GM13977 (cell line): ENCODE measurements around the gene PABPC1L.

Experiments used
- DNase-seq: peaks from one replicate; pipeline ENCODE4 v3.0.0; 2012; ENCODE audit warnings: low spot score
- in situ Hi-C: fragments of 300-500 bp; cut with MboI; formaldehyde crosslinking; loops from one replicate; pipeline ENCODE4 v1.12.0; 2022; ENCODE audit warnings: low sequenced_read_pairs, low pct_unique_long_range_greater_than_20kb, mixed read lengths, inconsistent platforms; ENCODE audit not compliant: unreplicated experiment
- TF ChIP-seq, protein P1 (sequence below): IDR thresholded peaks from 2 replicates; pipeline ENCODE4 v1.5.1; 2012; ENCODE audit warnings: mild to moderate bottlenecking, control low read depth; ENCODE audit not compliant: insufficient read depth; ENCODE audit errors: extremely low read depth, missing control alignments

PABPC1L gene

DNA sequence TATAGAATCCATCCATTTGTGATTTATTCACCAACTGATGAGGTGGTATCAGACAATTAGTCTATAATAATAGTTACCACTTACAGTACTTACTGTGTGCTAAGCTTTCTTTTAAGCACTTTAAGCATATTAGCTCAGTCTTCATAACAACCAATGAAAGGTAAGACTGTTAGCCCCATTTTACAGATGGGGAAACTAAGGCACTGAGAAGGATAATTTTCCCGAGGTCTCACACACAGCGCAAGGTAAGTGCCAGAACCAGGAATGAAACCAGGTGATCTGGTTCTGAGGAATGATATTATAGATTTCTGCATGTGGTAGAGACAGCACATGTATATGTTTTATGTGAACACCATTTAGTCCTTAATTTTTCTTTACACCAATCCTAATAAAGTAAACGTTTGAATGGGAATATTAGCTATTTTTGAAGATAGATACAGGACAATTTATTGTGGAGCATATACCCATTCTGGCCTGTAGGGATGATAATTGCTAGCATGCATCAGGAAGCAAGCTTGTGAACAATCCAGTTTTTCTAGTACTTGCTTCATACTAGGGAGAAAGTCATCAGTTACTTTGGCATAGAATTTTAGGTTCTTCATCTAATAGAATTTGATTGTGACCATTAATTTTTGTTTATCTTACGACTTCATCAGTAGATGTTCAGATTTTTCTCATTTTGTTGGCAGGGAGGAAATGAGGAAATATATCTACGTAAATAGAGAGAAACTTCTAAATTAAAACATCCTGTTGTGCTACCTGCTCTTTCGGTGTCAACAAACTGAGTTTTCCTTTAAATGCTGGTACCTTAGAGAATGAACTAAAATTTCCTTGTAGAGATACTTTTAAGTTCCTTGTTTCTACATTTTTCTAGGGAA is 21.4 kb upstream of the PABPC1L start:
- DNase-seq = no peak
- in situ Hi-C loops = no loop called here
- TF ChIP-seq, protein P1, sequence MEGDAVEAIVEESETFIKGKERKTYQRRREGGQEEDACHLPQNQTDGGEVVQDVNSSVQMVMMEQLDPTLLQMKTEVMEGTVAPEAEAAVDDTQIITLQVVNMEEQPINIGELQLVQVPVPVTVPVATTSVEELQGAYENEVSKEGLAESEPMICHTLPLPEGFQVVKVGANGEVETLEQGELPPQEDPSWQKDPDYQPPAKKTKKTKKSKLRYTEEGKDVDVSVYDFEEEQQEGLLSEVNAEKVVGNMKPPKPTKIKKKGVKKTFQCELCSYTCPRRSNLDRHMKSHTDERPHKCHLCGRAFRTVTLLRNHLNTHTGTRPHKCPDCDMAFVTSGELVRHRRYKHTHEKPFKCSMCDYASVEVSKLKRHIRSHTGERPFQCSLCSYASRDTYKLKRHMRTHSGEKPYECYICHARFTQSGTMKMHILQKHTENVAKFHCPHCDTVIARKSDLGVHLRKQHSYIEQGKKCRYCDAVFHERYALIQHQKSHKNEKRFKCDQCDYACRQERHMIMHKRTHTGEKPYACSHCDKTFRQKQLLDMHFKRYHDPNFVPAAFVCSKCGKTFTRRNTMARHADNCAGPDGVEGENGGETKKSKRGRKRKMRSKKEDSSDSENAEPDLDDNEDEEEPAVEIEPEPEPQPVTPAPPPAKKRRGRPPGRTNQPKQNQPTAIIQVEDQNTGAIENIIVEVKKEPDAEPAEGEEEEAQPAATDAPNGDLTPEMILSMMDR = no peak

DNA sequence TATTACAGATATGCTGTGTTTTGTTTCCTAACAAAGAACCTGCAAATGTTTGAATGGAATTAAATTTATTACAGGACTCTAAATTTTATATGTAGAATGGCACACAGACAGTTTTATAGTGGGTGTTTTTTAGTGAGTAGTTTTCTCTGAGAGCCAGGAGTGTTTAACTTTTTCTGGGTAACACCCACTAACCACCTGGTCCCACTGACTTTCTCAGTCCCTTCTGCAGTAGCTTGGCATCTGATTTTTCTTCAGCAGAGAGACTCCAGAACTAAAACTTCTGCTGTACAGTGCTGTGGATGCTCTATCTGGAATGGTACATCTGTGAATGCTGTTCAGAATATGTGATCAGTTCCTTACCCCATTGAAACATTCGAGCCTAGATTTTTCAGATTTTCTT is 18.0 kb upstream of the PABPC1L start:
- in situ Hi-C loops = no loop called here
- TF ChIP-seq, protein P1 = no peak
- DNase-seq = no peak

DNA sequence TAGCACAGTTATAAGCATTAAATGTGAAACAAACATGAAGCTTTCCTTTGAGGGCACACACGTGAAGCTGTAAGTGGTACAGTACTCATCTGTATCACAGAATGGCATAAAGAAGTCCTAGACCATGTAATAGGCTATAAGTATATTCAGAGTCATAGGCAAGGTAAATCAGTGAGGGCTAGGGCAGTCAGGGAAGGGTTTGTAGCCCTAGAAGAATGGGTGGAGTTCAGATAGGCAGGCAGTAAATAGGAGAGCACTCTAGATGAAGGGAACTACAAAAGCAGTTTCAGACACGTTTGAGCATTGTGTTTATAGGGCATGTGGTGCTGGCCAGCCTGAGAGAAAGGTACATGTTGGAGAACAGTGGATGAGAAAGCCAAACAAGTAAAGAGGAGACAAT is 14.9 kb upstream of the PABPC1L start:
- DNase-seq = no peak
- TF ChIP-seq, protein P1 = no peak
- in situ Hi-C loops = no loop called here

DNA sequence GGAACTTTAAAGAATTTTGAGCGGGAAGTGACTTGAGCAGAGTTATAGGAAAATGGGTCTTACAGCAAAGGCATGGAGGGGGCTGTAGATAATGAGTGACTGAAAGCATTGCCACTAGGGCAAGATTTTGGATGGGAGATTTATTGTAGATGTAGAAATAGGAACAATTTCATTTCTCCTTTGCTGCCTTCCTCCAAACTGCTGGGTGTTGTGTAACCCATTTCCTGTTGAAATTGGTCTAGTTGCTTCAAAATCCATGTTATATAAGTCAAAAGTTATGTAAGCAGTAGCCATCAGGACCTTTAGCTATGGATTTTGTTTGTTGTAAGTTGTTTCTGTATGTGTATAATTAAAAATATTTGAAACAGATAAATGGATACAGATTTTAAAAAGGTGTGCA is 13.3 kb upstream of the PABPC1L start:
- TF ChIP-seq, protein P1 = no peak
- DNase-seq = no peak
- in situ Hi-C loops = no loop called here

DNA sequence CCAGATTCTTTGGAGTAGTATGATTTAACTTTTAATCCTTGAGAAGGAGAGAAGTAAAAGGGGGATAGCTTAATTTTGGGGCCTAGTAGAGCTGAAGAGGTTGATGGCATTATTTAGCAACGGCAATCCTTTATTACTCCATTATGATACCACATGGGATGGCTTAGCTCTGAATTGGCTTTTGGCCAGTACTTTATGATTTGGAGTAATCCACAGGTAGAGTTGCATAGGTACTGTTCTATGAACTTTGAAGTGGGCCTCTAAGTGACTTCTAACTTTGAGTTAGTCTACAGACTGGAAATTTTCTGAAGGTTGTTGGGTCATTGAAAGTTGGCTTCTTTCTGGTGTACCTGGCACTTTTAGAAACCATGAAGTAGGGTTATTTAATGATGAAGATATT is 12.7 kb upstream of the PABPC1L start:
- in situ Hi-C loops = no loop called here
- TF ChIP-seq, protein P1 = no peak
- no peak for DNase-seq

DNA sequence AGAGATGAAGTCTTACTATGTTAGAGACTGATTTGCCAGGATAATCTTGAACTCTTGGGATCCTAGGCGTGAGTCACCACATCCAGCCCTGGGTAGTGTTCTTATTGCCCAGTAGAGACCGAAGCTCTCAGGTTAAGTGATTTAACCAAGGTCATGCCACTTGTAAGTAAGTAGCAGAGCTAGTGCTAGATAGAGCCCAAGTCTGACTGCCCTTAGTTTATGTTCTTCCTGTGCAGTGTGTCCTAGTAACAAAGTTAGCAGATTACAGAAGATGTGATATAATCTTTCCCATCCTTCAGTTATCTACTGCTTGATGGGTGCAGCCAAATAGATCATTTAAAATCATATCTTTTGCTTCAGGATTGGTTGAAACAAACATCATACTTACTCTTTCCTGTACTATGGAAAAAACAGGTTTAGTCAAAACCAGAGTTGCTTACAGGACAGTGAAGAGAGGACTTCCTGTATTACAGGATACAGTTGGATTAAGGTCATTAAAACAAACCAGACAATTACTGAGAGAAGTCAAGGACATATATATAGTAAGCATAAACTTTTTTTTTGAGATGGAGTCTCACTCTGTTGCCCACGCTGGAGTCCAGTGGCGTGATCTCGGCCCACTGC is 9.5 kb upstream of the PABPC1L start:
- in situ Hi-C loops = no loop called here
- DNase-seq = no peak
- TF ChIP-seq, protein P1 = no peak
